PC-3 (cell line): ENCODE measurements around the gene ZNF559. TPM values are rescaled to one million over a fixed set of nuclear protein-coding genes. Genes with fewer than 3 reads are reported as not detected.

Source experiments
- ATAC-seq: fragments of 200-7000 bp; cut with Tn5 transposase; 2 replicates; pipeline ENCODE4 v1.9.1; 2020; ENCODE audit warnings: mild to moderate bottlenecking, moderate library complexity
- BruUV-seq: library from RNA; stranded (reverse); fragments of 400-500 nt; replicated peaks from 2 replicates; lab custom pipeline; 2021; lab: Mats Ljungman, UMichigan
- CTCF ChIA-PET: fragments of 300-600 bp; sonication (Branson Sonifier 250); formaldehyde crosslinking; loops from one replicate; lab custom pipeline; 2022; ENCODE audit warnings: antibody characterized with exemption; lab: Charles Lee
- POLR2A ChIA-PET: fragments of 300-600 bp; sonication (Branson Sonifier 250); formaldehyde crosslinking; loops from one replicate; lab custom pipeline; 2022; ENCODE audit warnings: antibody characterized with exemption; ENCODE audit not compliant: unreplicated experiment; lab: Charles Lee
- DNase-seq: peaks from one replicate; pipeline ENCODE4 v3.0.0-alpha.2; 2015
- H2AFZ ChIP-seq: fragments of 300-600 bp; sonication (generic); 2 replicates; pipeline ENCODE4 v1.6.0; 2016; ENCODE audit warnings: antibody characterized with exemption, low read length
- H3F3A ChIP-seq: fragments of 300-600 bp; sonication (generic); one replicate; pipeline ENCODE4 v1.6.0; 2017; ENCODE audit warnings: antibody characterized with exemption, low read length, control low read depth, mild to moderate bottlenecking; ENCODE audit not compliant: unreplicated experiment
- H3K27ac ChIP-seq: fragments of 300-600 bp; sonication (generic); 2 replicates; pipeline ENCODE4 v1.5.1; 2016; ENCODE audit warnings: mild to moderate bottlenecking, low read length
- H3K27me3 ChIP-seq: fragments of 300-600 bp; sonication (generic); 2 replicates; pipeline ENCODE4 v1.6.1; 2016; ENCODE audit warnings: low read length, mixed read lengths
- H3K36me3 ChIP-seq: fragments of 300-600 bp; sonication (generic); 2 replicates; pipeline ENCODE4 v1.6.1; 2016; ENCODE audit warnings: low read depth, mixed run types, low read length, mixed read lengths
- H3K4me1 ChIP-seq: fragments of 300-600 bp; sonication (generic); 2 replicates; pipeline ENCODE4 v1.5.1; 2016; ENCODE audit warnings: low read length; ENCODE audit not compliant: insufficient read depth
- H3K4me2 ChIP-seq: fragments of 300-600 bp; sonication (generic); 2 replicates; pipeline ENCODE4 v1.6.0; 2016; ENCODE audit warnings: low read length
- H3K4me3 ChIP-seq: fragments of 300-600 bp; sonication (generic); 2 replicates; pipeline ENCODE4 v1.5.1; 2016; ENCODE audit warnings: mild to moderate bottlenecking, low read length, mixed read lengths
- H3K79me2 ChIP-seq: fragments of 300-600 bp; sonication (generic); 2 replicates; pipeline ENCODE4 v1.6.1; 2017; ENCODE audit warnings: low read length, mixed read lengths
- H3K9ac ChIP-seq: fragments of 300-600 bp; sonication (generic); 2 replicates; pipeline ENCODE4 v1.6.0; 2016; ENCODE audit warnings: mild to moderate bottlenecking, low read length
- H3K9me2 ChIP-seq: fragments of 300-600 bp; sonication (generic); replicated peaks from 2 replicates; pipeline ENCODE4 v1.6.1; 2016; ENCODE audit warnings: mixed run types, low read length, mixed read lengths
- H3K9me3 ChIP-seq: fragments of 300-600 bp; sonication (generic); 2 replicates; pipeline ENCODE4 v1.6.1; 2016; ENCODE audit warnings: low read length, mixed read lengths
- H4K20me1 ChIP-seq: fragments of 300-600 bp; sonication (generic); 2 replicates; pipeline ENCODE4 v1.6.1; 2016; ENCODE audit warnings: low read length, mixed read lengths
- EZH2 ChIP-seq: fragments of 300-600 bp; sonication (generic); IDR thresholded peaks from one replicate; pipeline ENCODE4 v1.6.1; 2017; ENCODE audit warnings: antibody characterized with exemption, mild to moderate bottlenecking, low read length; ENCODE audit not compliant: unreplicated experiment
- EZH2phosphoT487 ChIP-seq: fragments of 300-600 bp; sonication (generic); IDR thresholded peaks from 2 replicates; pipeline ENCODE4 v1.6.1; 2018; ENCODE audit warnings: mild to moderate bottlenecking, antibody characterized with exemption, low read length, borderline replicate concordance
- intact Hi-C: fragments of 100-400 bp; cut with micrococcal nuclease; formaldehyde crosslinking; loops from 2 replicates; pipeline ENCODE4 v1.9.0; 2023
- total RNA-seq: library from RNA; depleted of rRNA; stranded (reverse); fragments of >200 nt; gene quantifications from 2 replicates; pipeline ENCODE4 v1.2.3, GENCODE V29; 2014; rRNA removed
- TF ChIP-seq, protein P1 (sequence below): fragments of 300-600 bp; sonication (generic); conservative IDR thresholded peaks from 2 replicates; pipeline ENCODE4 v1.5.1; 2017; ENCODE audit warnings: antibody characterized with exemption, low read depth, mild to moderate bottlenecking, low read length

The ZNF559 gene
- total RNA-seq, 1 experiment from 2014 or later = 13.1 TPM

DNA sequence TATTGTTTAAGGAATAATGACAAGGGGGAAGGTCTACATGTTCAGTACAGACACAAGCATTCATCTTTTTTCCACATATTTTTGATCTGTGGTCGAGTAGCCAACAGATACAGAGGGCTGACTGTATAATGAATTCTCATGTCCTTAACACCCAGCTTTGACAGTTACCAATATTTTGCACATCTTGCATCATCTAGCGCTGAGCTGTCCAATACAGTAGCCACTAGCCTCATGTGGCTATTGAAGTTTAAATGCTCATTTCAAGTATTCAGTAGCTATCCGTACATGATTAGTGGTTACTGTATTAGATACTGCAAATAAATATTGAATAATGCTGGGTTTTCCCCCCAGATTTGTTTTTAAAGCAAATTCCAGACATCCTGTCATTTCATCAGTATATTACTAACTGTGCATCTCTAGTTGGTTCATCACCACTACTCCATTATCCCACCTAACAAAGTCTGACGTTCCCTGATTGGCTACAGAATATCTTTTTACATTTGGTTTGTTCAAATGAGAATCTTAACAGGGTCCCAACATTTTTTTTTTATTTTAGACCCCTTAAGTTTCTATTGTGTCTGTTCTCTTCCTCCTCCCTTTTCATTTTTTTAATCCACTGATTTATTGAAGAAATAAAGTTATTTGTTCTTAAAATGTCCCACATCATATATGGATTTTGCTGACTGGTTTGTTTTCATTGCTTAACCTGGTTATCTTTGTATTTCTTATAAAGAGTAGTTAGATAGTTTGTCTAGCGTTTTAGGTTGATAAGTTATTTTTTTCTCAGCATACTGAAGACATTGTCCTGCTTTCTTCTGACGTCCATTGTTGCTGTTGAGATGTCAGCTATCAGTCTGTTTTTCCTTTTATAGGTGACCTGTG lies 47.0 kb downstream of the ZNF559 start:
- no peaks in the 10 kb centered on the region for H3F3A ChIP-seq
- H3K9me3 ChIP-seq = peaks cover 55% of the 10 kb centered on the region
- no TSS peak for BruUV-seq
- DNase-seq (no peak), ATAC-seq (no peak)
- H3K9me2 ChIP-seq = no peaks in the 10 kb centered on the region
- no peaks in the 10 kb centered on the region for H3K27me3 ChIP-seq
- no peak overlapping the region for H3K4me2 ChIP-seq
- H3K79me2 ChIP-seq = no peaks in the 10 kb centered on the region
- H3K9ac ChIP-seq = no peak overlapping the region
- H3K27ac ChIP-seq = no peak overlapping the region
- H3K4me3 ChIP-seq = no peak overlapping the region
- peaks cover 53% of the 10 kb centered on the region; the same call in 1 of the 2 replicates for H3K36me3 ChIP-seq
- no peaks in the 10 kb centered on the region for H3K4me1 ChIP-seq
- intact Hi-C loops = no loop called here
- CTCF ChIA-PET = no interaction called here
- POLR2A ChIA-PET = no interaction called here
- H4K20me1 ChIP-seq = no peaks in the 10 kb centered on the region
- no peak for TF ChIP-seq EZH2phosphoT487
- H2AFZ ChIP-seq = no peak overlapping the region

DNA sequence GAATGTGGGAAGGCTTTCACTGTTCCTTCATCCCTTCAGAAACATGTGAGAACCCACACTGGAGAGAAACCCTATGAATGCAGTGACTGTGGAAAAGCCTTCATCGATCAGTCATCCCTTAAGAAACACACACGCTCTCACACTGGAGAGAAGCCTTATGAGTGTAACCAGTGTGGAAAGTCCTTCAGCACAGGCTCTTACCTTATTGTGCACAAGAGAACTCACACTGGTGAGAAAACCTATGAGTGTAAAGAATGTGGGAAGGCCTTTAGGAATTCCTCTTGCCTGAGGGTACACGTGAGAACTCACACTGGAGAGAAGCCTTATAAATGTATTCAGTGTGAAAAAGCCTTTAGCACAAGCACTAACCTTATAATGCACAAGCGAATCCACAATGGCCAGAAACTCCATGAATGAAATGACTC lies 57.4 kb downstream of the ZNF559 start:
- Histone ChIP-seq H3K79me2 (no peaks in the 10 kb centered on the region), H3K27ac (no peak overlapping the region), H3K27me3 (no peaks in the 10 kb centered on the region), H3K36me3 (peaks cover 82% of the 10 kb centered on the region), H3K9me2 (no peaks in the 10 kb centered on the region), H3K4me3 (no peak overlapping the region; the same call in 1 of the 2 replicates), H4K20me1 (no peaks in the 10 kb centered on the region), H2AFZ (no peak overlapping the region), H3K4me2 (no peak overlapping the region), H3K9me3 (peaks cover 87% of the 10 kb centered on the region), H3K4me1 (no peaks in the 10 kb centered on the region), H3F3A (no peaks in the 10 kb centered on the region), H3K9ac (no peak overlapping the region)
- TF ChIP-seq EZH2phosphoT487 (no peak), EZH2 (no peak)
- TF ChIP-seq, protein P1, sequence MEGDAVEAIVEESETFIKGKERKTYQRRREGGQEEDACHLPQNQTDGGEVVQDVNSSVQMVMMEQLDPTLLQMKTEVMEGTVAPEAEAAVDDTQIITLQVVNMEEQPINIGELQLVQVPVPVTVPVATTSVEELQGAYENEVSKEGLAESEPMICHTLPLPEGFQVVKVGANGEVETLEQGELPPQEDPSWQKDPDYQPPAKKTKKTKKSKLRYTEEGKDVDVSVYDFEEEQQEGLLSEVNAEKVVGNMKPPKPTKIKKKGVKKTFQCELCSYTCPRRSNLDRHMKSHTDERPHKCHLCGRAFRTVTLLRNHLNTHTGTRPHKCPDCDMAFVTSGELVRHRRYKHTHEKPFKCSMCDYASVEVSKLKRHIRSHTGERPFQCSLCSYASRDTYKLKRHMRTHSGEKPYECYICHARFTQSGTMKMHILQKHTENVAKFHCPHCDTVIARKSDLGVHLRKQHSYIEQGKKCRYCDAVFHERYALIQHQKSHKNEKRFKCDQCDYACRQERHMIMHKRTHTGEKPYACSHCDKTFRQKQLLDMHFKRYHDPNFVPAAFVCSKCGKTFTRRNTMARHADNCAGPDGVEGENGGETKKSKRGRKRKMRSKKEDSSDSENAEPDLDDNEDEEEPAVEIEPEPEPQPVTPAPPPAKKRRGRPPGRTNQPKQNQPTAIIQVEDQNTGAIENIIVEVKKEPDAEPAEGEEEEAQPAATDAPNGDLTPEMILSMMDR = no peak
- DNase-seq (no peak), ATAC-seq (no peak)
- intact Hi-C loops = no loop called here
- BruUV-seq = no TSS peak
- CTCF ChIA-PET = no interaction called here
- POLR2A ChIA-PET = no interaction called here

Other genes with a start within 250 kb of the ZNF559 start
- gene OR1M1, start 237.1 kb upstream of the ZNF559 start, total RNA-seq = not detected in 2 replicates
- not detected in 2 replicates for gene OR7G2, start 216.7 kb upstream of the ZNF559 start, total RNA-seq
- gene OR7G1, start 208.4 kb upstream of the ZNF559 start, total RNA-seq = not detected in 2 replicates
- not detected in 2 replicates for gene OR7G3, start 197.2 kb upstream of the ZNF559 start, total RNA-seq
- gene ZNF317, start 183.8 kb upstream of the ZNF559 start, total RNA-seq = 34.7 and 41.2 TPM in 2 replicates
- 0.07 TPM in 1 of 2 replicates, not detected in the other for gene OR7D2, start 145.2 kb upstream of the ZNF559 start, total RNA-seq
- not detected in 2 replicates for gene OR7D4, start 104.6 kb upstream of the ZNF559 start, total RNA-seq
- gene OR7E24, start 73.2 kb upstream of the ZNF559 start, total RNA-seq = not detected in 2 replicates
- gene ZNF699, start 14.3 kb upstream of the ZNF559 start, total RNA-seq = 30.9 and 36.0 TPM in 2 replicates
- gene ZNF177, start 38.8 kb downstream of the ZNF559 start, total RNA-seq = 1.3 and 1.4 TPM in 2 replicates
- 31.9 and 32.8 TPM in 2 replicates for gene ZNF266, start 111.4 kb downstream of the ZNF559 start, total RNA-seq
- gene ZNF560, start 174.4 kb downstream of the ZNF559 start, total RNA-seq = not detected in 2 replicates
- 8.2 and 9.7 TPM in 2 replicates for gene ZNF426, start 214.5 kb downstream of the ZNF559 start, total RNA-seq